Measurements from ENCODE around the gene OR2T29.
"Not testable (repeated sequence)": the region's sequence is repeated elsewhere in the genome, so short reads cannot be mapped to it uniquely, and the experiment has no call there.

Gene OR2T29

GRCh38 chr1:248562672-248563071 is at the start of gene OR2T29:
TSS of gene OR2T29 (minus strand) at chr1:248562772. CDS start at chr1:248559491, 3,281 bp downstream.
- CTCF ChIA-PET; DNase-seq (ENCODE audit: extremely low spot score); POLR2A ChIA-PET: not testable (repeated sequence)

- no peak for DNase-seq (ENCODE audit: extremely low spot score)
- no peak for TF ChIP-seq CTCF (IDR thresholded peaks at IDR 0.05; ENCODE audit: control extremely low read depth, extremely low read depth, low read depth, missing control alignments)
- ChIA-PET CTCF (interaction anchor here (3.6 to 15.4 kb wide), 2 partner anchors 11 to 197 kb away, joined by 27 to 242 read pairs; no protein-coding TSS in a partner anchor), POLR2A (no interaction called here)
These were observed 49.4 kb upstream of the OR2T29 start for GRCh38 chr1:248611883-248612414.

GRCh38 chr1:248610301-248610700 is 47.7 kb upstream of the OR2T29 start:
- no peak for TF ChIP-seq CTCF (IDR thresholded peaks at IDR 0.05; ENCODE audit: control extremely low read depth, extremely low read depth, low read depth, missing control alignments)
- DNase-seq (ENCODE audit: extremely low spot score) = no peak
- CTCF ChIA-PET = interaction anchor here (1.1 to 1.8 kb wide), 2 partner anchors 9 to 13 kb away, joined by 3 to 7 read pairs; no protein-coding TSS in a partner anchor

GRCh38 chr1:248599396-248599795 is 36.8 kb upstream of the OR2T29 start:
- POLR2A ChIA-PET = no interaction called here
- TF ChIP-seq CTCF (IDR thresholded peaks at IDR 0.05; ENCODE audit: control extremely low read depth, extremely low read depth, low read depth, missing control alignments) = no peak
- CTCF ChIA-PET = no interaction called here
- DNase-seq (ENCODE audit: extremely low spot score) = no peak

More at GRCh38 chr1:248610301-248610700, 47.7 kb upstream of the OR2T29 start:
- POLR2A ChIA-PET = no interaction called here

- ChIA-PET CTCF (no interaction called here), POLR2A (no interaction called here)
- no peak for DNase-seq (ENCODE audit: extremely low spot score)
- TF ChIP-seq CTCF (IDR thresholded peaks at IDR 0.05; ENCODE audit: control extremely low read depth, extremely low read depth, low read depth, missing control alignments) = no peak
These were observed 35.0 kb upstream of the OR2T29 start, which contains the start of gene OR2T10 for GRCh38 chr1:248597589-248597988. TSS of gene OR2T10 (minus strand) at chr1:248597700. CDS start at chr1:248593768, 3,932 bp downstream.

- no peak for TF ChIP-seq CTCF (IDR thresholded peaks at IDR 0.05; ENCODE audit: control extremely low read depth, extremely low read depth, low read depth, missing control alignments)
- DNase-seq (ENCODE audit: extremely low spot score) = no peak
- ChIA-PET CTCF (no interaction called here), POLR2A (no interaction called here)
These were observed 34.0 kb upstream of the OR2T29 start for GRCh38 chr1:248596615-248597014.

- ChIA-PET POLR2A (no interaction called here), CTCF (no interaction called here)
- DNase-seq (ENCODE audit: extremely low spot score) = no peak
These were observed 30.7 kb upstream of the OR2T29 start for GRCh38 chr1:248593226-248593625.

More at GRCh38 chr1:248593226-248593625, 30.7 kb upstream of the OR2T29 start:
- no peak for TF ChIP-seq CTCF (IDR thresholded peaks at IDR 0.05; ENCODE audit: control extremely low read depth, extremely low read depth, low read depth, missing control alignments)
